HG03571 (cell line): Measurements from ENCODE around the gene LYSET.
A peak's percentile ranks its signal among the peaks of the same experiment; 100 is the strongest.
"Not testable (repeated sequence)": the region's sequence is repeated elsewhere in the genome, so short reads cannot be mapped to it uniquely, and the experiment has no call there.

Experiments
- ATAC-seq: cut with Tn5 transposase; IDR thresholded peaks from one replicate; pipeline ENCODE4 v1.9.1; 2021; ENCODE audit not compliant: unreplicated experiment

LYSET gene

GRCh38 chr14:93168610-93169009, 16.5 kb upstream of the LYSET start:
- ATAC-seq = not testable (repeated sequence)

GRCh38 chr14:93169619-93170018, 15.5 kb upstream of the LYSET start:
- ATAC-seq = not testable (repeated sequence)

GRCh38 chr14:93170141-93170540, 15.0 kb upstream of the LYSET start:
- ATAC-seq = not testable (repeated sequence)

- no peak for ATAC-seq
These were observed 13.7 kb upstream of the LYSET start for GRCh38 chr14:93171376-93171775.

DNA sequence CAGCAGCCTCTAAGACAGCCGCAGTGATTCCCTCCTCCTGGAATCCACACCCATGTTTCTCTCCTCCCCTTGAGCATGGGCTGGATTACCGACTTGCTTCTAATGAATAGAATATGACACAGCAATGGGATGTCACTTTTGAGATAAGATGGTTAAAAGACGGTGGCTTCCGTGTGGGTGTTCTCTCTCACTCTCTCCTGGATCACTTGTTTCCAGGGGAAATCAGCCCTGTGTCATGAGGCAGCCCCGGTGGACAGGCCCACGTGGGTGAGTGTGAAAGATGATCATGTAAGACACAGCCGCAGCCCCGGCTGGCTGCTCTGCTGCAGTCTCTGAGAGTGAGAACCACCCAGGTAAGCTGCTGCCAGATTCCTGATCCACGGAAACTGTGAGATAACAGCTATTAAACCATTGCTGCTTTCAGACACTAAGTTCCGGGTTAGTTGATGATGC, 11.1 kb upstream of the LYSET start:
- ATAC-seq = no peak

DNA sequence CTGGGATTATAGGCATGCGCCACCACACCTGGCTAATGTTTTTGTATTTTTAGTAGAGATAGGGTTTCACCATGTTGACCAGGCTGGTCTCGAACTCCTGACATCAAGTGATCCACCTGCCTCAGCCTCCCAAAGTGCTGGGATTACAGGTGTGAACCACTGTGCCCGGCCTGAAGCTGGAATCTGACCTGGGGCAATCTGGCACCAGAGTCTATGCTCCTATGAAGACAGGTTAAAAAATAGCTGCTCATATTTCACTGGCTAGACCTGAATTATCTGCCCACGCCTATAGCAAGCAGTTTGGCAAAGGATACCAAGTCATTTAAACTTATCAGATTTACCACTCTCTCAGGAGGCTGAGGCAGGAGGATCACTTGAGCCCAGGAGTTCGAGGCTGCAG, 10.4 kb upstream of the LYSET start:
- ATAC-seq = not testable (repeated sequence)

DNA sequence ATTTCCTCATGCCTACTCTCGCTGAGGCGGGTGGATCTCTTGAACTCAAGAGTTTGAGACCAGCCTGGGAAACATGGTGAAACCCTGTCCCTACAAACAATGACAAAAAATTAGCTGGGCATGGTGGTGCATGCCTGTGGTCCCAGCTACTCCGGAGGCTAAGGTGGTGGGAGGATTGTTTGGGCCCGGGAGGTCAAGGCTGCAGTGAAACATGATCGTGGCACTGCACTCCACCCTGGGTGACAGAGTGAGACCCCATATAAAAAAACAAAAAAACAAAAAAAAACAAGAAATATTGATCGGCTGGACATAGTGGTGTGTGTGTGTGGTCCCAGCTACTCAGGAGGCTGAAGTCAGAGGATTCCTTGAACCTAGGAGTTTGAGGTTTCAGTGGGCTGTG, 9.6 kb upstream of the LYSET start:
- ATAC-seq = no peak

GRCh38 chr14:93183596-93184317, 1.4 kb upstream of the LYSET start:
- no peak for ATAC-seq

GRCh38 chr14:93185349-93185720, 218 bp downstream of the LYSET start:
- ATAC-seq = no peak

DNA sequence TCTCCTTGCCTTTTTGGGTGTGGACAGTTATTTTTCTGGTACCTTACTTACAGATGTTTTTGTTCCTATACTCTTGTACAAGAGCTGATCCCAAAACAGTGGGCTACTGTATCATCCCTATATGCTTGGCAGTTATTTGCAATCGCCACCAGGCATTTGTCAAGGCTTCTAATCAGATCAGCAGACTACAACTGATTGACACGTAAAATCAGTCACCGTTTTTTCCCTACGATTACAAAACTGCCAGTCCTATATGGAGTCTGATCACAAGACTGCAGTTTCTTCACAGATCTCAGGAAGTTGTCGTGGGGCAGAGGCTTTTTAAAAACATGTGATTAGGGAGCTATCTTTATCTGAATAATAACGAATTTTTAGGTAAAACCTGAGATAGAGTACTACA, 1.3 kb downstream of the LYSET start:
- no peak for ATAC-seq

DNA sequence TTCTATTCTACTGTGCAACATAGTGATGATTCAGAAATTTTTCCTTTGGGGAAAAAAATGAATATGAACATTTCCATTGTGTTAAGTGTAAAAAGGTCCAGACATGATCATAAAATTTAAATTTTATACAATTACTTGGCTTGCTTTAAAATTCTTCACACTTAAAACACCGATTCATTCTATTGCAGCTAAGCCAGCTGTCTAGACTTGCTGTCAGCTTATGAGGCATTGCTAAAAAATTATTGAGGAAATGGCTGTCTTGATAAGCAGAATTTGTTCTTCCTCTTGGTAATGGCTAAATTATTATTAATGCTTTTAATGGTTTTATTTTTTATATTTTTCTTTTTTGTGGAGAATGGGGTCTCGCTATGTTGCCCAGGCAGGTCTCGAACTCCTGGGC, 1.8 kb downstream of the LYSET start:
- no peak for ATAC-seq

DNA sequence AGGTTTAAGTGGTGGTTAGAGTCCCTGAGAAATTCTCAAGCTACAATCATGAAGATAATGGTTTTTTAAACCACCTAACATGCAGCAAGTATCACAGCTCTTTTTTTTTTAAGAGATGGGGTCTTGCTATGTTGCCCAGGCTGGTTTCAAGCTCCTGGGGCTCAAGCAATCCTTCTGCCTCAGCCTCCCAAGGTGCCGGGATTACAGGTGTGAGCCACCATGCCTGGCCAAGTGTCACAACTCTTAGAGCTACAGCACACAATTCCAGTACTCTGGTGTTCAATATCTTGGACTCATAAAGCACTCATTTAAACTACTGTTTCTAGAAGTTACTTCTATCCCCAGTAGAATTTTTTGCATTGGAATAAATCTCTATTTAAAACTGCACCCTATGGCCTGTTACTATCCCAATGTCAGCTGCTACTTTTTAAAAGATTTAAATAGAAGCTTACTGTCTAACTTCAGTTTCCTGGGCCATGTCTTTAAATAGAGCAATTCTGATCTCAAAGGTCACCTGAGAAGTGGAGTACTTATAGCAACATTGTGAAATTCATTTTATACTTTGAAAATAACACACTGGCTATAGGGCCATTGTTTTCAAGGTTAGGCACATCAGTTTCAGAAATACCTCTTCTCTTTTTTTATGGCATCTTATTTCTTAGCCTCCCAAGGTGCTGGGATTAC, 10.3 kb downstream of the LYSET start:
- no peak for ATAC-seq

GRCh38 chr14:93199031-93199430, 13.9 kb downstream of the LYSET start:
- no peak for ATAC-seq

GRCh38 chr14:93200553-93200952, 15.4 kb downstream of the LYSET start:
- ATAC-seq = no peak

DNA sequence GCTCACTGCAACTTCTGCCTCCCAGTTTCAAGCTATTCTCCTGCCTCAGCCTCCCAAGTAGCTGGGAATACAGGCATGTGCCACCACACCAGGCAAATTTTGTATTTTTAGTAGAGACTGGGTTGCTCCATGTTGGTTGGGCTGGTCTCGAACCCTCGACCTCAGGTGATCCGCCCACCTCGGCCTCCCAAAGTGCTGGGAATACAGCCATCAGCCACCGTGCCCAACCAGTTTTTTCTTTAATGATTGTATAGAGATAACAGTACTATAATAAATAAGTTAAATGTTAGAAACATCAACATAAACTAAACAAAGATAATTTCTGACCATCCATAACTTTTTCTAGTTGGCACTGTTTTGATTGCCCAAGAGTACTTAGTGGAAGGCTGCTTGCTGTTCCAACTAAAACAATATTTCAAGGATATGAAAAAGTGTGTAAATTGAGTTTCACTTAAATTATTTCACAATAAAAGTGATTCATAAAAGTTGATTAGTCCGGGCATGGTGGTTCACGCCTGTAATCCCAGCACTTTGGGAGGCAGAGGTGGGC, 16.1 kb downstream of the LYSET start:
- ATAC-seq = no peak

- ATAC-seq = peak; percentile 77
These were observed 21.8 kb downstream of the LYSET start, which contains the start of the genes GON7 and UBR7 for GRCh38 chr14:93206793-93207467. Gene GON7, minus strand, starts transcription at chr14:93207065. Its CDS starts 28 bp downstream, at chr14:93207037. Gene UBR7, plus strand, starts transcription at chr14:93207256. Its CDS starts 36 bp downstream, at chr14:93207292.

DNA sequence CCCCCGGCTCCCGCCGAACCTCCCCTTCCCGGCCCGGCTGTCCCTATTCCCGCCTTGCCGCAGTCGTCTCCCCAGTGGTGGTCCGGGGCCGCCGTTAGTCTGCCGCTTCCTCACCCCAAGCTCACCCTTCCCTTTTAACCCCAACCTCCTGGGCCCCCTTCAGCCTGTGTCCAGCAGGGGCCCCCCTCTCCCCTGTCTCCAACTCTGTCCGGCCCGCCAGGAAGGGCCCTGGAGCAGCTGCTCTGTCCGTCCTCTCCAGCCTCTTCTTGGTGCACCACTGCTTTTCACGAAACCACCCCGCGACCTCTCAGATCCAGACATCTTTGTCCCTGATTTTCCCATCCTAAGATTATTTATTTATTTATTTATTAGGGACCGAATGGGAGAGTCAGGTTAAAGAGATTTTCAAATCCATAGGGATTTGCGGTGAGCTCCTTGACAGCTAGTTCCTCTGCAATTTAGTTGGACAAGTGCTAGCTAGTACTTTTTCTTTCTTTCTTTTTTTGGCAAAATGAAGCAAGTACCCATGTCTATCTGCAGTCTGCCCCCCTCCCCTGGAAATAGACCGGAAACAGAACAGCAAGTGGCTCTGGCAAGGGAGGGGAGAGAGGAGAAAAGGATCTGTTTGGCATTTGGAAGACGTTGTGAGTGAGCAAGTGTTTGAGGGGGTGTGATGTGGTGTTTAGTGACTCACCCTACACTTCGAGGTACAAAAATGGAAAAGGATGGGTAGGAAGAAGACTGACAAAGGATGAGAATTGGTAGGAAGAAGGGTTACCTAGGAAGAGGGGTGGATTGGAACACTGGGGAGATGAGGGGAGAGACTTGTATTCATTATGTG, 22.6 kb downstream of the LYSET start:
- peak; percentile 33 for ATAC-seq

DNA sequence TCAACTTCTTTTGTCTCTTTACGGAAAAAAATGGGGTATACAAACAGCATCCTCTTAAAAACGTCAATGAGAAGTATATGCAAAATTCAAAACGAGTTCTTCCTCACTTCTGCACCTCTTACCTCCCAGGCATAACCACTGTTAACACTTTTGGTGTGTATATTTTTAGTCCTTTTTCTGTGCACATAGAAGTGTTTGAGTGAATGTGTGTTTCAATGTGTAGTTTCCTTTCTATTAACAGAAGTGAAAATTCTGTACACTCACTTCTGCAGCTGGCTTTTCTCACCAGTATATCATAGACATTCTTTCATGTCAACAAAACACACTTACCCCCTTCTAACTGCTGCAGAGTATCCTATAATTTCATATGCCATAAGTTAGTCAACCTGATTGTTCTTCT, 27.3 kb downstream of the LYSET start:
- no peak for ATAC-seq

DNA sequence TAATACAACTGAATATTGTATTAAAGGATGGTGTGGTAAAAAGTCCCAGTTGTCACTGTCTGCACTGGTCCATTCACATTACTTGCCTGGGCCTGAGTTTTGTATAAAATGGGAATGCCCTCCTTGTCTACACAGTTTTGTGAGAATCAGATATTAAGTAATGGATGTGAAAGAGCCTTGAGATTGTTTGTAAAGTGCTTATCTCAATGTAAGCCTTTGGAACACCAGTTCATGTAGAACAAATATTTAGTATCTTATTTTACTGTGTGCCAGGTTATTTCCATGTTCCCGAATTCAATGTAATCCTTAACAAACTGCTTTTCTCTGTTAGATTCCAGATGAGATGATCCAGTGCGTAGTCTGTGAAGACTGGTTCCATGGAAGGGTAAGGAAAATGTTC, 29.5 kb downstream of the LYSET start:
- ATAC-seq = no peak

- peak; percentile 62 for ATAC-seq
These were observed 34.1 kb downstream of the LYSET start for GRCh38 chr14:93219103-93219726.
